Neutrophil (primary cell): ENCODE measurements around the gene ZFPM1.

Experiments
- H3K27ac ChIP-seq: fragments of 200-600 bp; sonication (generic); 2 replicates; pipeline ENCODE4 v1.5.1; 2016; ENCODE audit warnings: mild to moderate bottlenecking, moderate library complexity
- H3K27me3 ChIP-seq: fragments of 200-600 bp; sonication (generic); 2 replicates; pipeline ENCODE4 v1.6.0; 2016; ENCODE audit warnings: mild to moderate bottlenecking
- H3K36me3 ChIP-seq: fragments of 200-600 bp; sonication (generic); 2 replicates; pipeline ENCODE4 v1.5.1; 2017
- H3K4me1 ChIP-seq, 2 experiments: fragments of 200-600 bp in 1 of 2; sonication (generic) in 1 of 2; 1 replicate in 1 of 2; 2 replicates in 1 of 2; pipeline versions ENCODE4 v1.5.1 to v1.6.1; 2013 to 2016; ENCODE audit warnings: low read depth in 1 of 2, low read length in 1 of 2, mild to moderate bottlenecking in 1 of 2, moderate library complexity in 1 of 2; ENCODE audit not compliant: control insufficient read depth in 1 of 2, insufficient read depth in 1 of 2
- H3K4me3 ChIP-seq, 2 experiments: fragments of 200-600 bp in 1 of 2; sonication (generic) in 1 of 2; 1 replicate in 1 of 2; 2 replicates in 1 of 2; pipeline ENCODE4 v1.5.1; 2013 to 2016; ENCODE audit warnings: low read depth in 1 of 2, low read length in 1 of 2, mild to moderate bottlenecking in 1 of 2, moderate library complexity in 1 of 2
- H3K9me3 ChIP-seq: fragments of 200-600 bp; sonication (generic); 2 replicates; pipeline ENCODE4 v1.5.1; 2016
- TF ChIP-seq, protein P1 (sequence below): fragments of 200-600 bp; sonication (generic); IDR thresholded peaks from 2 replicates; pipeline ENCODE4 v1.5.1; 2016; ENCODE audit warnings: antibody characterized with exemption

Gene ZFPM1

GRCh38 chr16:88535857-88536222 lies 82.8 kb downstream of the ZFPM1 start:
- Histone ChIP-seq H3K27ac (no peak overlapping the region), H3K4me3 (no peak overlapping the region), H3K27me3 (peaks cover 38% of the 10 kb centered on the region), H3K4me1 (peaks cover 8 to 9% of the 10 kb centered on the region in 2 experiments), H3K9me3 (no peaks in the 10 kb centered on the region), H3K36me3 (no peaks in the 10 kb centered on the region)
- TF ChIP-seq, protein P1, sequence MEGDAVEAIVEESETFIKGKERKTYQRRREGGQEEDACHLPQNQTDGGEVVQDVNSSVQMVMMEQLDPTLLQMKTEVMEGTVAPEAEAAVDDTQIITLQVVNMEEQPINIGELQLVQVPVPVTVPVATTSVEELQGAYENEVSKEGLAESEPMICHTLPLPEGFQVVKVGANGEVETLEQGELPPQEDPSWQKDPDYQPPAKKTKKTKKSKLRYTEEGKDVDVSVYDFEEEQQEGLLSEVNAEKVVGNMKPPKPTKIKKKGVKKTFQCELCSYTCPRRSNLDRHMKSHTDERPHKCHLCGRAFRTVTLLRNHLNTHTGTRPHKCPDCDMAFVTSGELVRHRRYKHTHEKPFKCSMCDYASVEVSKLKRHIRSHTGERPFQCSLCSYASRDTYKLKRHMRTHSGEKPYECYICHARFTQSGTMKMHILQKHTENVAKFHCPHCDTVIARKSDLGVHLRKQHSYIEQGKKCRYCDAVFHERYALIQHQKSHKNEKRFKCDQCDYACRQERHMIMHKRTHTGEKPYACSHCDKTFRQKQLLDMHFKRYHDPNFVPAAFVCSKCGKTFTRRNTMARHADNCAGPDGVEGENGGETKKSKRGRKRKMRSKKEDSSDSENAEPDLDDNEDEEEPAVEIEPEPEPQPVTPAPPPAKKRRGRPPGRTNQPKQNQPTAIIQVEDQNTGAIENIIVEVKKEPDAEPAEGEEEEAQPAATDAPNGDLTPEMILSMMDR: no peak

GRCh38 chr16:88536510-88536909 lies 83.4 kb downstream of the ZFPM1 start:
- H3K4me1 ChIP-seq: peaks cover 8 to 9% of the 10 kb centered on the region in 2 experiments
- peaks cover 45% of the 10 kb centered on the region for H3K27me3 ChIP-seq
- no peaks in the 10 kb centered on the region for H3K36me3 ChIP-seq
- H3K27ac ChIP-seq: no peak overlapping the region
- no peaks in the 10 kb centered on the region for H3K9me3 ChIP-seq
- H3K4me3 ChIP-seq: no peak overlapping the region
- TF ChIP-seq, protein P1: no peak

GRCh38 chr16:88536971-88537751 lies 84.1 kb downstream of the ZFPM1 start:
- no peaks in the 10 kb centered on the region for H3K9me3 ChIP-seq
- TF ChIP-seq, protein P1: no peak
- no peaks in the 10 kb centered on the region for H3K36me3 ChIP-seq
- no peak overlapping the region for H3K27ac ChIP-seq
- peaks cover 51% of the 10 kb centered on the region for H3K27me3 ChIP-seq
- no peak overlapping the region for H3K4me3 ChIP-seq
- H3K4me1 ChIP-seq: peaks cover 8 to 9% of the 10 kb centered on the region in 2 experiments

- Histone ChIP-seq H3K4me1 (peaks cover 8 to 9% of the 10 kb centered on the region in 2 experiments), H3K36me3 (no peaks in the 10 kb centered on the region), H3K27me3 (peaks cover 55% of the 10 kb centered on the region), H3K9me3 (no peaks in the 10 kb centered on the region), H3K27ac (no peak overlapping the region), H3K4me3 (no peak overlapping the region)
- TF ChIP-seq, protein P1: no peak
These were observed 84.8 kb downstream of the ZFPM1 start for GRCh38 chr16:88537859-88538258.

DNA sequence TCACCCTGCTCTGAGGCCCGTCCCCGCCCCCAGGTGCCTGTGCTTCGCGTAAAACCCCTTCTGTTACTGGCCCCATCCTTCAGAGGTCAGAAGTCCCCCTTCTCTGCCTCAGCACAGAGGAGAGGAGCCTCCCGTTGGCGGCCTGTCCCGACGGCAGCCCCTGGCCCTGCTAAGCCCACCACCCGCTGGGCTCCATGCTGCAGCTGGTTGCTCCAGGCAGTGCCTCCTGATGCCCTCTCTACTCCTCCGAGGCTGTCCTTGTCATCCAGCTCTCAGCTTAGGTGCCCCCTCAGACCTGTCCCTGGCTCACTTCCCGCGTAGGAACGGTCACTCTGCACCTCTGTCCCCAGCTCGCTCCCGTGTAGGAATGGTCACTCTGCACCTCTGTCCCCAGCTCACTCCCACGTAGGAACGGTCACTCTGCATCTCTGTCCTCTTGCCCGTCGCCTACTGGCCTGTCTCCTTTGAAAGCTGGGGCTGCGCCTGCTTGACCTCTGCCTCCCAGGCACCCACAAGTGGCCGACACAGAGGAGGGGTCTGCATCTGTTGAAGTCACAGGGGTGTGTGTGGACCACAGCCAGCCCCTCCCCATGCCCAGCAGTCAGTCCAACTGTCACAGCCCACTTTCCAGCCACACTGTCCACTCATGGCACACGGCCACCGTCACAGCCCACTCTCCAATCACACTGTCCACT lies 85.4 kb downstream of the ZFPM1 start:
- peaks cover 8 to 9% of the 10 kb centered on the region in 2 experiments for H3K4me1 ChIP-seq
- no peak overlapping the region for H3K27ac ChIP-seq
- TF ChIP-seq, protein P1: no peak
- H3K9me3 ChIP-seq: no peaks in the 10 kb centered on the region
- H3K36me3 ChIP-seq: no peaks in the 10 kb centered on the region
- peaks cover 55% of the 10 kb centered on the region for H3K27me3 ChIP-seq
- H3K4me3 ChIP-seq: no peak overlapping the region
